HepG2 (cell line): ENCODE data around the gene SF3B2. TPM values are rescaled to one million over a fixed set of nuclear protein-coding genes. Genes with fewer than 3 reads are reported as not detected.

Experiments
- ARHGAP35 ChIP-seq: sonication (generic); formaldehyde crosslinking; IDR thresholded peaks from 2 replicates; pipeline ENCODE4 v1.9.0; 2022; ENCODE audit warnings: mild to moderate bottlenecking, inconsistent platforms, moderate library complexity, missing genetic modification reagents, borderline replicate concordance
- ASH2L ChIP-seq: fragments of 300-600, 200-600 bp; sonication (generic); IDR thresholded peaks from 2 replicates; pipeline ENCODE4 v1.7.0; 2017; ENCODE audit warnings: low read depth, mild to moderate bottlenecking, moderate library complexity, mixed read lengths, low read length; ENCODE audit not compliant: insufficient read length
- CERS6 ChIP-seq: sonication (generic); formaldehyde crosslinking; IDR thresholded peaks from 2 replicates; pipeline ENCODE4 v1.5.0; 2020; ENCODE audit warnings: missing genetic modification reagents
- FIP1L1 ChIP-seq: fragments of 200-400 bp; formaldehyde crosslinking; IDR thresholded peaks from 2 replicates; pipeline ENCODE4 v1.6.1; 2018; ENCODE audit warnings: low read depth, mild to moderate bottlenecking, low read length, moderate library complexity, borderline replicate concordance; ENCODE audit not compliant: insufficient read depth
- FOXA1 ChIP-seq, 2 experiments: fragments of 450-650 bp in 1 of 2; sonication (generic) in 1 of 2; formaldehyde crosslinking in 1 of 2; IDR thresholded peaks; 2 replicates each; pipeline versions ENCODE4 v1.4.0 to v1.6.1; 2016 to 2020; ENCODE audit warnings: missing genetic modification reagents in 1 of 2
- KLF6 ChIP-seq: IDR thresholded peaks from 2 replicates; pipeline ENCODE4 v1.8.0; 2016; ENCODE audit warnings: missing biosample characterization, missing genetic modification reagents
- MXI1 ChIP-seq: IDR thresholded peaks from 3 replicates; pipeline ENCODE4 v1.6.1; 2012; ENCODE audit warnings: low read depth, low read length, inconsistent platforms, borderline replicate concordance
- NCOR1 ChIP-seq: fragments of 200-600 bp; sonication (generic); IDR thresholded peaks from 2 replicates; pipeline ENCODE4 v1.7.0; 2017; ENCODE audit warnings: antibody characterized with exemption, low read length, borderline replicate concordance
- NFYC ChIP-seq: IDR thresholded peaks from 2 replicates; pipeline ENCODE4 v1.6.1; 2016; ENCODE audit warnings: missing genetic modification reagents, missing compliant biosample characterization
- NRL ChIP-seq: sonication (generic); formaldehyde crosslinking; IDR thresholded peaks from 2 replicates; pipeline ENCODE4 v1.5.0; 2020; ENCODE audit warnings: missing genetic modification reagents, mild to moderate bottlenecking, moderate library complexity, borderline replicate concordance
- TOE1 ChIP-seq: sonication (generic); formaldehyde crosslinking; IDR thresholded peaks from 2 replicates; pipeline ENCODE4 v1.4.0; 2020; ENCODE audit warnings: mild to moderate bottlenecking, missing genetic modification reagents
- ZBTB34 ChIP-seq: sonication (generic); formaldehyde crosslinking; IDR thresholded peaks from 2 replicates; pipeline ENCODE4 v1.8.0; 2022; ENCODE audit warnings: mild to moderate bottlenecking, missing genetic modification reagents
- ZBTB38 ChIP-seq: sonication (generic); formaldehyde crosslinking; IDR thresholded peaks from 2 replicates; pipeline ENCODE4 v1.5.1; 2020; ENCODE audit warnings: mild to moderate bottlenecking, missing genetic modification reagents
- ZC3H13 ChIP-seq: sonication (generic); formaldehyde crosslinking; IDR thresholded peaks from 2 replicates; pipeline ENCODE4 v1.8.1; 2023; ENCODE audit warnings: mild to moderate bottlenecking, missing genetic modification reagents, moderate library complexity
- ZFP90 ChIP-seq: sonication (generic); formaldehyde crosslinking; IDR thresholded peaks from 2 replicates; pipeline ENCODE4 v1.8.0; 2022; ENCODE audit warnings: missing genetic modification reagents, mild to moderate bottlenecking, inconsistent platforms, borderline replicate concordance
- ZNF280B ChIP-seq: sonication (generic); formaldehyde crosslinking; IDR thresholded peaks from 2 replicates; pipeline ENCODE4 v1.5.0; 2020; ENCODE audit warnings: missing genetic modification reagents, mild to moderate bottlenecking, borderline replicate concordance
- ZNF3 ChIP-seq: IDR thresholded peaks from 2 replicates; pipeline ENCODE4 v1.7.0; 2017; ENCODE audit warnings: inconsistent platforms
- ZNF367 ChIP-seq: sonication (generic); formaldehyde crosslinking; IDR thresholded peaks from 2 replicates; pipeline ENCODE4 v1.4.0; 2020; ENCODE audit warnings: missing genetic modification reagents, borderline replicate concordance
- ZNF460 ChIP-seq: sonication (generic); formaldehyde crosslinking; IDR thresholded peaks from 2 replicates; pipeline ENCODE4 v1.5.1; 2020; ENCODE audit warnings: missing genetic modification reagents, mild to moderate bottlenecking, borderline replicate concordance
- ZNF605 ChIP-seq: sonication (generic); formaldehyde crosslinking; IDR thresholded peaks from 2 replicates; pipeline ENCODE4 v1.8.0; 2022; ENCODE audit warnings: mild to moderate bottlenecking, missing genetic modification reagents
- polyA plus RNA-seq, 8 experiments: library from polyadenylated mRNA; depleted of rRNA in 3 of 8; stranded (reverse) in 7 of 8; unstranded in 1 of 8; fragments of >200 nt; fragmentation: Illumina TruSeq in 4 of 8; extraction: Trizol in 4 of 8; gene quantifications; 2 replicates each; pipeline versions ENCODE4 v1.2.1 to v1.2.3, GENCODE V29; 2011 to 2016; ENCODE audit warnings: low read depth in 4 of 8, missing spikeins in 1 of 8, mixed read lengths in 1 of 8; ENCODE audit not compliant: insufficient read depth in 1 of 8
- total RNA-seq, 5 experiments: library from RNA; depleted of rRNA; stranded (reverse); fragments of >200 nt; fragmentation: Illumina TruSeq; extraction: Trizol; gene quantifications; 2 replicates each; pipeline ENCODE4 v1.2.3, GENCODE V29; 2016; ENCODE audit warnings: low read depth in 1 of 5
- TF ChIP-seq, protein P1 (sequence below): sonication (generic); formaldehyde crosslinking; IDR thresholded peaks from 2 replicates; pipeline ENCODE4 v1.9.0; 2022; ENCODE audit warnings: low read depth, missing genetic modification reagents

SF3B2 gene
- total and polyA plus RNA-seq, 2 of the 13 experiments (the other 11 are each of a cell fraction or from before 2014, with no cell fraction given), result 70.4 to 153 TPM

DNA sequence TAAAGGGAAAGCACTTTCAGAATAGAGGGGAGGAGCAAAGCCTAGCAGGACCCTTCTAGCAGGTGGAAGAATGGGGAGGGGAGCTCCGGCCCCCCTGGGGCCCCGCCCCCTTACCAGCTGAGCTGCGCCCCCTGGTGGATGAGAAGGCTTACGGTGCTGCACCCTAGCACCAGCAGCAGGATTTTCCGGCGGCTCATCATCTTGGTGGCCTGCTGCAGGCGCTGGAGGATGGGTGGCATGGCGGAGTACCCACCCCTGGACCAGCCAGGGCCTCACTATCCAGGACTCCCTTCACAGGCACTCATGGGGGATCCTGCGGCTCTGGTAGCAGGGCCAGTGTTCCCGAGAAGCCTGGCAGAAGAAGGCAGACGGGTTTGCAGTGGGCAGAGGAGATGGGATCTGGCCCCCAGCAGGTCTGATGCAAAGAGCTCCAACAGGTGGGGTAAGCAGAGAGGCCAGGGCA lies 7.0 kb upstream of the SF3B2 start (continued):
- TF ChIP-seq CERS6 (CRISPR knock-in tag), result no peak
- no peak for TF ChIP-seq FIP1L1
- no peak for TF ChIP-seq ZC3H13 (CRISPR knock-in tag)
- no peak for TF ChIP-seq NCOR1
- TF ChIP-seq ZNF280B (CRISPR knock-in tag), result no peak
- no peak for TF ChIP-seq FOXA1 (IDR thresholded peaks at IDR 0.05)
- TF ChIP-seq FOXA1 (CRISPR knock-in tag; IDR thresholded peaks at IDR 0.05), result no peak
- no peak for TF ChIP-seq NFYC
- no peak for TF ChIP-seq ASH2L
- no peak for TF ChIP-seq ZNF605 (CRISPR knock-in tag)
- TF ChIP-seq ZNF367 (CRISPR knock-in tag), result no peak
- TF ChIP-seq KLF6 (CRISPR knock-in tag), result no peak
- no peak for TF ChIP-seq ZFP90 (CRISPR knock-in tag)
- no peak for TF ChIP-seq ARHGAP35 (CRISPR knock-in tag)
- TF ChIP-seq ZBTB38 (CRISPR knock-in tag), result no peak
- TF ChIP-seq NRL (CRISPR knock-in tag), result no peak
- TF ChIP-seq MXI1, result peak; percentile 50; the same call in 1 of the 3 replicates
- no peak for TF ChIP-seq ZNF3
- TF ChIP-seq, protein P1, sequence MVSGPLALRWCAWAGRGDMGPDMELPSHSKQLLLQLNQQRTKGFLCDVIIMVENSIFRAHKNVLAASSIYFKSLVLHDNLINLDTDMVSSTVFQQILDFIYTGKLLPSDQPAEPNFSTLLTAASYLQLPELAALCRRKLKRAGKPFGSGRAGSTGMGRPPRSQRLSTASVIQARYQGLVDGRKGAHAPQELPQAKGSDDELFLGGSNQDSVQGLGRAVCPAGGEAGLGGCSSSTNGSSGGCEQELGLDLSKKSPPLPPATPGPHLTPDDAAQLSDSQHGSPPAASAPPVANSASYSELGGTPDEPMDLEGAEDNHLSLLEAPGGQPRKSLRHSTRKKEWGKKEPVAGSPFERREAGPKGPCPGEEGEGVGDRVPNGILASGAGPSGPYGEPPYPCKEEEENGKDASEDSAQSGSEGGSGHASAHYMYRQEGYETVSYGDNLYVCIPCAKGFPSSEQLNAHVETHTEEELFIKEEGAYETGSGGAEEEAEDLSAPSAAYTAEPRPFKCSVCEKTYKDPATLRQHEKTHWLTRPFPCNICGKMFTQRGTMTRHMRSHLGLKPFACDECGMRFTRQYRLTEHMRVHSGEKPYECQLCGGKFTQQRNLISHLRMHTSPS (CRISPR knock-in tag), result no peak
- TF ChIP-seq ZBTB34 (CRISPR knock-in tag), result no peak
- TF ChIP-seq ZNF460, result no peak
- TF ChIP-seq TOE1 (CRISPR knock-in tag), result no peak
